Activated CD8-positive, alpha-beta memory T cell treated with anti-CD3 and anti-CD28 coated beads for 4 hours (primary cell): ENCODE measurements around the gene MOCS1.
"Not testable (repeated sequence)": the region's sequence is repeated elsewhere in the genome, so short reads cannot be mapped to it uniquely, and the experiment has no call there.

ENCODE experiments used
- DNase-seq, 2 donors: peaks; one replicate each; pipeline ENCODE4 v3.0.0-alpha.2; 2020; ENCODE audit warnings: low read depth in 2 of 2

Gene MOCS1

GRCh38 chr6:39934131-39934757, at the start of gene MOCS1:
Gene MOCS1 (minus strand): TSS chr6:39934462. CDS start chr6:39934417, 45 bp downstream.
- DNase-seq: peak; percentile 4 to 13

- no peak for DNase-seq
Measured at GRCh38 chr6:39984051-39984450, 49.8 kb upstream of the MOCS1 start.

- DNase-seq: no peak
Measured at GRCh38 chr6:39983193-39983592, 48.9 kb upstream of the MOCS1 start.

DNA sequence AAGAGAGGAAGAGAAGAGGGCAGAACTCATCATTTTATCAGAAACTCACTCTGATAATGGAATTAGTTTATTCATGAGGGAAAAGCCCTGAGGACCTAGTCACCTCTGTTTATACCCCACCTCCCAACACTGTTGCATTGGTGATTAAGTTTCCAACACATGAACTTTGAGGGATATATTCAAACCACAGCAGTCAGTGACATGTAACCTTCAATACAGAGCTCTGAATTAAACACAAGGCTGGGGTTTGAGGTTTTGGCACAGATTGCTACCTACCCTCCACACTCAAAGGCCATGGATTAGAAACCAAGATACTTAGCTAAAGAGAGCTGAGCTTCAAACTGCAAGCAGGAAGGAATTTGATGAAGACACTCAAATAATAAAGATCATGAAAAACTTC, 48.5 kb upstream of the MOCS1 start:
- DNase-seq: no peak

DNA sequence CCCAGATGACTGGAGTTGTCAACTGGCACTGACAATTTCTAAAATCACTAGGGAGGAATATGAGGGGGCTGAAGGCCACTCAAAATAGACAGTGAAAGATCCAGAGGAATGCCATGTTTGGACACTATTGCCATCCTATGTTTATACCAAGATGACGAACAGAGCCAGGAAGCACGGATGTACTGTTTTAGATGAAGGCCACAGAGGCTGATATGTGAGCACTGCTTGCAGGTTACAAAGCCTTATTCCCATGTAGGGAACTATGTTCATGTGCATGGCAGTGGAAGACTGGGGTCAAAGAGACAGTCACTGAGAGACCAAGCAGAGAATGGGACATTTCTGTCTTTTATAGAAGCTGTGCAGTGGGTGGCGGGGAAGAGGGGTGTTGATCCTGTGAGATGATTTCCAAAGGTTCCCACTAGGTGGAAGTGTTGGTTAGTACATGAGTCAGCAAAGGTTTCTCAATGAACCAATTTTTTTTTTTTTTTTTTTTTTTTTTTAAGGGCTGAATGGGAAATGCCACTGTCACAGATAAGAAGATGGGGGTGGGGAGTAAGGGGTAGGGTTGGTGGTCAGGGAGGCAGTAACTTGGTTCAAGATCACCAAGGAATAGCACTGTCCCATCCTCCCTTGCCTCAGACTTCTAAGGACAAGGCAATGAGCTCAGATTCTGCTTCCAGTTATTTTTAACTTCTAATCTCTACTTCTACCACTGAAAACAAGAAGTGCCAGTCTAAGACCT, 46.7 kb upstream of the MOCS1 start:
- no peak for DNase-seq

GRCh38 chr6:39979461-39980328, 45.4 kb upstream of the MOCS1 start:
- no peak for DNase-seq

- DNase-seq: no peak
Measured at GRCh38 chr6:39978240-39978639, 44.0 kb upstream of the MOCS1 start.

GRCh38 chr6:39973661-39974060, 39.4 kb upstream of the MOCS1 start:
- no peak for DNase-seq

DNA sequence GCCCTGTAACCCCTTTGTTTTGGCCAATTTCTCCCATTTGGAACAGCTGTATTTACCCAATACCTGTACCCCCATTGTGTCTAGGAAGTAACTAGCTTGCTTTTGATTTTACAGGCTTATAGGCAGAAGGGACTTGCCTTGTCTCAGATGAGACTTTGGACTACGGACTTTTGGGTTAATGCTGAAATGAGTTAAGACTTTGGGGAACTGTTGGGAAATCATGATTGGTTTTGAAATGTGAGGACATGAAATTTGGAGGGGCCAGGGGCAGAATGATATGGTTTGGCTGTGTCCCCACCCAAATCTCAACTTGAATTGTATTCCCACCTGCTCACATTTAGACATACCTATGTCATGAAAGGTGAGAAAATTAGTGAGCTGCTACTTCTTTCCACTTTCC, 38.5 kb upstream of the MOCS1 start:
- DNase-seq: not testable (repeated sequence)

DNA sequence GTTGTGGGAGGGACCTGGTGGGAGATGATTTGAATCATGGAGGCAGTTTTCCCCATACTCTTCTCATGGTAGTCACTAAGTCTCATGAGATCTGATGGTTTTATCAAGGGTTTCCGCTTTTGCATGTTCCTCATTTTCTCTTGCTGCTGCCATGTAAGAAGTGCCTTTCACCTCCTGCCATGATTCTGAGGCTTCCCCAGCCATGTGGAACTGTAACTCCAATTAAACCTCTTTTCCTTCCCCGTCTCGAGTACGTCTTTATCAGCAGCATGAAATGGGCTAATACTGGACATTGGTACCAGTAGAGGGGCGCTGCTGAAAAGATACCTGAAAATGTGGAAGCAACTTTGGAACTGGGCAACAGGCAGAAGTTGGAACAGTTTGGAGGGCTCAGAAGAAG, 36.9 kb upstream of the MOCS1 start:
- DNase-seq: not testable (repeated sequence)

DNA sequence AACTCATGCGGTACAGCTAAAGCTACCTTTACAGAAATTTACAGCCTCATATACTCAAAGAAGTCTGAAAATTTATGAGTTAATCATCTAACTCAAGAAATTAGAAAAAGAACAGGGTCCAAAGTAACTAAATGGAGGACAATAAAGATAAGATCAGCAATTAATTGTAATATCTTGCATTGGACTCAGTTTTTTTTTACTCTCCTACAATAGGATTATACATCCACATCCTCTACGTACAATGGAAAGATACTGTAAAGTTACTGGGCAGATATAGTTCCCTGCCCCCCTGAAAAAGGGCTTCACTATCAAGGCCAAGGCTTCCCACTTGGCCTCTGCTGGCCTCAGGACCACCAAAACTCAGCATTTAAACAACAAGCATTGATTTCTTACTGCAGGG, 31.5 kb upstream of the MOCS1 start:
- no peak for DNase-seq

DNA sequence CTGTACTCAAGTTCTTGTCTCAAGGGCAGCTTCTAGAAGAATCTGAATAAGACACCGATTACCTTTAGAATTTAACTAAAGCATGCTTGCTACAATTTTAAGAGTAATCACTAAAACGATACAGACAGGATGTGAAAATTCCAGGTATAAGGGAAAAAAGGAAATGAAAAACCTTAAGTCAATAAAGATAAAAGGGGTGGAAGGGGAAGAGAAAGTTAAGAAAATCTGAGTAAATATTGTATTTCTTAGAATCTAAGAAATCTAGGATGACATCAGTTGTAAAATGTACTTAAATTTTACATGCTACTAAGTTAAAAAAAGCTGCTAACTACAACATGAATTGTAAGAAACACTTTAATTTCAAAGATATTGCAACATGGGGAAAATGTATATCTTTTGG, 30.3 kb upstream of the MOCS1 start:
- DNase-seq: no peak

DNA sequence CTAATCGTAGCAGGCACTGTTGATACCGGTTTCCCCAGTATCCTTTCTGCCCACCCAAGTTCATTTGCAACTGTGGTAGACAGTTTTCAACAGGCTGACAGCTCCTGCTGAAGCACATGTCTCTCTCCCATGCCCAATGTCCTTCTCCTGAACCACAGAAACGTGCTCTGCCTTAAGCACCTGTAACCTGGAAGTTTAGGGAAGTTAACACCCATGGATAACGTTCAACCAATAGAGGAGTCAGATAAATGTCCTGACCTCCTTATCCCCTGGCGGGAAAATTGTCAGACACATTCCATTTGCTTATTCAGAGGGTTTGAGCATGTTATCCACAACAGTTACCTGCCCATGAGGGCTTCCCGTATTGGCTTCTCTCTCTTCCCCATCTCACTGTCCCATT, 29.8 kb upstream of the MOCS1 start:
- no peak for DNase-seq

DNA sequence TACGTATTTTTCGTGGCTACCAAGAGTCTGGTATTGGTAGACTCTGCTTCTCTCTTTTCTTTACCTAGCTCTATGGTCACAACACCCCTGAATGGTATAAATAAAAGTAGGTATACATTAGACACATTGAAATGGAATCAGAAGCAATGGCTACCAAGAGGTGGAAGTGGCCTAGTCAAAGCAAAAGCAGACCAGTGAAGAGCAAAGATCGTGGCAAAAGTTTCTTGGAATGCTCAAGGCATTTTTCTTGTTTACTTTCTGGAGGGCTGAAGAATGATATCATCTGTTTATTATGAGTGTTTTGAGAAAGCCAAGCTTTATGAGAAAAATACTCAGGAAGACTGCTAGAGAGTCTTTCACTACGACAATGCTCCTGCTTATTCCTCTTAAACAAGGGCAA, 28.6 kb upstream of the MOCS1 start:
- DNase-seq: no peak

DNA sequence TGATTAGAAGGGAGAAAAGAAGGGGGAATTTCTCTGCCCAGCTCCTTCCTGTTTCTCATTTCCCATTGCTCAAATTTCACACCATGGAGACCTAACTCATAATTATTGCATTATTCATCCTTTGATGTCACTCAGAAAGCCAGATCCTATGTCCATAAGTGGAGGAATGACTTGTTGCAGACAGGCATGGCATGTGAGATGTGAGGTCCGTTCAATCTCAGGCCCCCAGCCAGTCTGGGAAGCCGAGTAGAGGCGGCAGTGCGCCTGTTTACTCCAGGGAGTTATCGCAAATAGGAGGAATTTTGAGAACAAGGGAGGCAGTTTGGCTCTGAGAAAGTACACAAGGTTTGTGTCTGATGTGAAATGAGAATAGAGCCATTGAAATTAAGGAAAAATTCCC, 26.9 kb upstream of the MOCS1 start:
- no peak for DNase-seq

GRCh38 chr6:39958947-39959346, 24.7 kb upstream of the MOCS1 start:
- DNase-seq: no peak

- no peak for DNase-seq
Measured at GRCh38 chr6:39956936-39957335, 22.7 kb upstream of the MOCS1 start.

GRCh38 chr6:39953076-39953618, 18.9 kb upstream of the MOCS1 start:
- no peak for DNase-seq

DNA sequence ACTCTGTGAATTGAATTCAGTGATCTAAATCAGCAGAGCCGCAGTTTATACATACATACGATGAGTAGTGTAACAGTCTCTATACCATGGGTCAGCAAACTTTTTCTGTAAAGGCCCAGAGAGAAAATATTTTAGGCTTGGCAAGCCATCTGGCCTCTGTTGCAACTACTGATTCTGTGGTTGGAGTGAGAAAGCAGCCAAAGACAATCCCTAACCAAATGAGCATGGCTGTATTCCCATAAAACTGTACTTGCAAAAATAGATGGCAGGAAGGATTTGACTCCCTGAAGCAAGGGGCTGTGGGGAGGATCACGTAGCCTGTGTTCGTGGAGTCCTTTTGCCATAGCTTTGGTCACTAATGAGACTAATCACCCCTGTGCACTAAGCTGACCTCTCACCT, 17.9 kb upstream of the MOCS1 start:
- no peak for DNase-seq

DNA sequence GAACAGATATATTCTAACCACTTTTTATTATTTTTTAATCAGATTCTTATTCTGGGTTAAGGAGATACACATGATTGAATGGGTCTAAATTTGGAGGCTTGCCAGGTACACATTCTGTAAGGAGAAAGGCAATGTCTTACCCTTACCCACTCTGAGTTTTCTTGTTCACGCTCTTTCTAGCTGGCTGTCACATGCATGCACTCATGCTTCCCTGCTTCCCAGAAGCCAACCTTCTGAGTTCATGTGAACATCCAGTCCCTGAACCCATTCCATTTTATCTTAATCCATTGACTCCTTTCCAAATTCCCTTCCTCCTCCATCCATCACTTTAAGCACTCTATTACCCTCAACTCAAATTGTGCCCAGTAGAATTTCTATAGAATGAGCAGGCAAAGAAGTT, 17.5 kb upstream of the MOCS1 start:
- DNase-seq: no peak

DNA sequence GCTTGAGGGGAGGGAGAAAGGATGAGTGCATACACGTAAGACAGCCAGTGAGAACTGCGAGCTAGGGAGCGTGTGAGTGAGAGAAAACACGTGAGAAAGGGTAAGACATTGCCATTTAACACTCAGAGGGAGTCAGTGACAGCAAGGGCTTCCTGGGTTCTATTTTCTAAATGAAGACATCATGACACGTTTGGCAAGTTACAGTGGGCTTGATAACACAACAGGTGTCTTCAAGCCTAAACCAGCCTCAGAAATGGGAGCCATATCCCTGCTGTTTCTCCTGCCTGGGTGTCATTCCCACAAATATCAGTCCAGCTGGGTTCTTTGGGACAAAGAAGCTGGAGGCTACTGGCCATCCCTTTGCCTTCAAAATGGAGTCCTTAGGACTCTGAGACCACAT, 16.9 kb upstream of the MOCS1 start:
- no peak for DNase-seq

- DNase-seq: no peak
Measured at GRCh38 chr6:39950125-39950720, 16.0 kb upstream of the MOCS1 start.
